GM18909 (cell line): ENCODE measurements around the gene SMARCAL1.

ENCODE experiments used
- ATAC-seq: cut with Tn5 transposase; IDR thresholded peaks from one replicate; pipeline ENCODE4 v1.9.1; 2021; ENCODE audit warnings: mild to moderate bottlenecking; ENCODE audit not compliant: unreplicated experiment, poor library complexity

Gene SMARCAL1

DNA sequence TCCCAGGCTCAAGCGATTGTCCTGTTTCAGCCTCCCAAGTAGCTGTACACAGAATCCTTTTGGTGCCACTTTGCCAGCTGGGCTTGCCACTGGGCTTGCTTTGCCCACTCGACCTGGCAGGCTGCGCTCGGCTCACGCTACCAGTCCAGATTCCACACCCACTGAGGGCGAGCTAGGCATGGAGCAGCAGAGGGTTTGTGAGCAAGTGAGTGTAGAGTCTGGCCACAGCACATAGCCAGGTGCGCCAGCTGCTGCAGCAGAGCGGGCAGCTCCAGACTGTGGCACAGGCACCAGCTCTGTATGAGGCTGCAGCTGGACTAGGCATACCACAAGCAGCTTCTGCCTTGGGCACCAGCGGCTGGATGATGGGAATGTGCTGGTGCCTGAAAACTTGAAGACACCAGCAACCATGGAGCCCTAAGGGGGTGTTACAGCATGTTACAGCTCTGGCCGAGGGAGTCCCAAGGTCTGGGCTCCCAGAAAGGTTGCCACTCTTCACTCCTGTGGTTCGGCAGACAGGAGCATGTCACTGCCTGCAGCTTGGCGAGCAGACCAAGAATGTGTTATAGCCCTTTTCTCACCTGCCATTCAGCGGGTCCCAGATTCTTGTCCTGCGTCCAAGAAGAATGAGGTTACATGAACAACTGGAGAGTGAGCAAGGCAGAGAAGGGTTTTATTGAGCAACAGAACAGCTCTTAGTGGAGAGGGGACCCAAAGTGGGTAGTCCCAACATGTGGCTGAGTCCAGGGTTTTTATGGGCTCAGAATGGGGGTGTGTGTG is 12.9 kb downstream of the SMARCAL1 start:
- no peak for ATAC-seq

DNA sequence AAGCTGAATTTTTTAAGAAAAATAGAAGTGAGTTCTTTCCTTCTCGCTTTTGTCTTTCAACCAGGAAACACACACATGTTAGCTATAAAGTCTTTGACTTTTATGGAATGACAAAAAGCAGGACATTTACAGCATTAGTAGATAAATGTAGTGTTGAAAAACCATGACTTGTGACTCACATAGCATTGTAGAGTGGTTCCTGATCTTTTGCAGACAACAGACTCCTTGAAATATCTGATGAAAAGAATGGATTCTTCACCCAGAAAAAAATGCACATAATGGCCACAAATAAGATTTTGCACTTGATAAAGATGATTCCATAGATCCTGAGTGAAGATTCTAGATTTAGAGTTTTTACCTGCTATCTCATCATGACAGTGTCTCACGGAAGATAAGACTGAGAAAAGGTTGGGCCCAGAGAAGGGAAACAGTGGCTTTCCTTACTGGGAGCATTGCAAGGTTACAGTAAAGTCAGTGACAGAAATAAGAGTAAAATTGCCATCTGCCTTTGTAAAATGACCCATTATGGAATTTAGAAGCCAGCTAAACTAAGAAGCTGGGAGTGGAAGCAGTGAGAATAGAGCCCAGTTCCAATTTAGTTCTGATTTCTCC is 14.0 kb downstream of the SMARCAL1 start:
- ATAC-seq, result no peak

DNA sequence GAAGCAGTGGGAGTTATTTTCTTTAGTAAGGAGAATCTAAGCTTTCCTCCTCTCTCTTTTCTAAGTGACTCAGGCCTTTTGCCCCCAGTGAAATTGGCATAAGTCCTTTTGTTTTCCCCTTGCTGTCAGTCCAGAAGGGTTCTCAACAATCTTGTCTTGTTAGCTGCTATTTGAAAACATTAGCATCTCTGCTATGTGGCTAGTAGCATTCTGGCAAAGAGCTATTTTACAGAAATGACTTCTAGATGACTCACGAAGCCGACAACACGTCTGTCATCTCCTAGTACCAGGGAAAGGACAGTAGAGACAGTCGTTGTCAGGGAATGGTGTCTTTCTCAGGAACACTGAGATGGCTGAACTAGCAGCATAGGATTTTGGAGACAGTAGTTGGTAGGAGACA is 14.7 kb downstream of the SMARCAL1 start:
- no peak for ATAC-seq

DNA sequence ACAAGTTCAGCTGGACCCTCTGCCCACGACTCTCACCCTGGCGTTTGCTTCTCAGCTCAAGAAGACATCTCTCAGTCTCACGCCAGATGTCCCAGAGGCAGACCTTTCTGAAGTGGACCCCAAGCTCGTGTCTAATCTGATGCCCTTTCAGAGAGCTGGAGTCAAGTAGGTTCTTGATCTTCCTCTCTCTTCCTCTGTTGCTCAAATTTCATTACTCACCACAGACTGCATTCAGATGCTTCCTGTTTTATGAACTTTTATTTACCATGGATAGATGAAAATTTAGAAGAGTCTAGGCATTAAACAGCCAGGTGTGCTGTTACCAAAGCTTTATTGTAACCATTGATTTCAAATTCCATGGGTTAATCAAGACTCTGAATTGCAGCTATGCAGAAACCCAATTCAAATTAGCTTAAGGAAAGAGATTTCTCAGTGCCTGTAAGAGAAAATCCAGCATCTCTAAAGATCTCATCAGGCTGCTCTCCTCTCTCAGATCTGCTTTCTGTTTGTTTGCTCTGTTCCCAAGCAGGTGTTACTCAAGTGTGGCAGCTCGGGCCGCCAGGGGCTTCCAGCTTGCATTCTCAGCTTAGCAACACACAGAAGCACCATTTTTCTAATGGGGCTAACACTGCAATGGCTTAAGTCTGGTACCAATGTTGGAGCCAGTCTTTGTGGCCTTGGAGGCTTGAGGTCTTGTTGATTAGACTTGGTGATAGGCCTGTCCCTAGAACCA is 16.5 kb downstream of the SMARCAL1 start:
- no peak for ATAC-seq

- no peak for ATAC-seq
Observed at GRCh38 chr2:216429428-216429827, 17.1 kb downstream of the SMARCAL1 start.

DNA sequence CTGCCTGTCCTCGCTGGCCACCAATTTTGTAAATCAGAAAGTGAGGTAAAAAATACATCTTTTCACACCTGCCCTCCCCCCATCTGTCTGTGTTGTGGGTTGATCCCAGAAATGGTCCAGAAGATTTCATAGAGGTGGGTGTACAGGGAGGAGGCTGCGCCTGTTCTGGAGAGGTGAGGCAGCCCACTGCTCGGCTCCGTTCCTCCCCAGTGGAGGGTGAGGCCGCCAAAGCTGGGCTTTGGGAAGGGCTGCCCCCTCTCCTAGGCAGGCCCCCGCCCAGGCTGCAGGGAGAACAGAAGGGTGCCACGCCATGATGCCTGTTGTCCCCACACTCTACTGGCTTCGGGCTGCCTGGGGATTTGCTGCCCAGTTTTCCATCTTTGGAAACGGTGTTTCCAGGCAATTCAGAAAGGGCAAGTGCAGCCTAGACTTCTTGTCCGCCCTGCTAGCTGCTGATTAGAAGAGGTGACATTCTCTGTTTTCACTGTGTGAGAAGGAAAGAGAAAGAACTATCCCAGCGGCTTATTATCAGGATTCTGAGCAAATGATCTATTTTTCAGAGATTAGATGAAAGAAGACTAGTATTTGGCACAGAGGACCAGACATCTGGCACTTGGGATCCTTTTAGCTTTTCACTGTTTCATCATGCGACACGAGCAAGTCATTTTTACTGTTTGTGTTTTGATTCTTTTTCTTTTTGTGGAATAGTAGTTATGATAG is 18.7 kb downstream of the SMARCAL1 start:
- no peak for ATAC-seq

DNA sequence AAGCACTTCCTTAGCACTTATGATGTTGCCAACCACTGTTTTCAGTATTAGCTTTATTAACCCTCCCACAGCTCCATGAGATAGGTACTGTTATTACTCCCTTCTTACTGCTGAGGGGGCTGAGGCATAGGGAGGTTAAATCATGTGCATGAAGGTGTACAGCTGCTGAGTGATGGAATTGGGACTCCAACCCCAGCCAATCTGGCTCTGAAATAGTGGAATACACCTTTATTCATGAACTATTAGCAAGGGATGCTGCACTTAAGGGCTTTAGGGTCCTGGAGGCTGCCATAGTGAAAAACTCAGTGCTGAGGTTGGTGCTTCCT is 19.2 kb downstream of the SMARCAL1 start:
- ATAC-seq, result no peak

DNA sequence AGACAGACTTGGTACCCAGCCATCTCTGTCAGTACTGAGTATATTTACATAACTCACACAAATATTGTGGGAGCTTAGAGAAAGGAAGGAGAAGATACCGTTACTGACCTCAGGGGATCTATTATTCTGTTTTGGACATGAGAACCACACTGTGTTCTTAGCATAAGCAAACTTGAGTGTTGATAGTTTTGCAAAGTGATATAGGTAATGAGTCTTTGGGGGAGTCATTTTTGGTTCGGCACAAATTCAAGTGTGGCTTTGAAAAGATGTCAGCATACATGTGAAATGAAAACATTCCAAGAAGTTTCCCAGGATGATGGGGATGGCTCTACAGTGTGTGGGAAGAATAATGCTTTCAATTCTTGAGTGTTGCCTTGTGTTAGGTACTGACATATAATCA is 24.1 kb downstream of the SMARCAL1 start:
- no peak for ATAC-seq

DNA sequence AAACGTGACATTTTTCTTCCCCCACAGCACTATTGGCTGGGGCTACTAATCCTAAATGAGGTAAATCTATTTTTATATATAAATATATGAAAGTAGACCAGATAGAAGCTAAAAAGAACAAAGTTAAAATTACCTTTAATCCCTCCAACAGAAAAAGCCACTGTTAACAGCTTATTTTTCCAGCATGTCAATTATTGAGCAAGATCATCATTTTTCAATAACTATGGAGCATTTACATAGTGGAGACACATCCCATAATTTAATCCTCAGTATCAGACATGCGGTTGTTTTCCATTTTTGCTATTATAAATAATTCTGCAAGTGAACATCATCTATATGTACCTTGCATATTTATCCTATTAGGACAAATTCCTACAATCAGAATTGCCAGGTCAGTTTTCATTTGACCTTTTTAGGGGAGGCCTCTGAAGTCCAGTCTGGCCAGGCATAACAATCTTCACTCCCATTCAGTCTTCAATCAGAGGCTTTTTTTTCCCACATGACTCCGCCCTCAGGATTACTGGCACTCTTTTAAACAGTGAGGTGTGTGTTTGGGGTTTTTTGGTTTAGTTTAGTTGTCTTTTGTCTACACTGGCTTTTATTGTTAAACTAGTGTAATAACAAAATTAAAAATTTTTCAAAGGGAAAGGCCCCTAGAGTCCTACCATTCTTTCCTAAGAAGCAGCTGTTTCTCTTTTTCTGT is 29.2 kb downstream of the SMARCAL1 start:
- no peak for ATAC-seq

GRCh38 chr2:216445501-216445900 is 33.2 kb downstream of the SMARCAL1 start:
- no peak for ATAC-seq

DNA sequence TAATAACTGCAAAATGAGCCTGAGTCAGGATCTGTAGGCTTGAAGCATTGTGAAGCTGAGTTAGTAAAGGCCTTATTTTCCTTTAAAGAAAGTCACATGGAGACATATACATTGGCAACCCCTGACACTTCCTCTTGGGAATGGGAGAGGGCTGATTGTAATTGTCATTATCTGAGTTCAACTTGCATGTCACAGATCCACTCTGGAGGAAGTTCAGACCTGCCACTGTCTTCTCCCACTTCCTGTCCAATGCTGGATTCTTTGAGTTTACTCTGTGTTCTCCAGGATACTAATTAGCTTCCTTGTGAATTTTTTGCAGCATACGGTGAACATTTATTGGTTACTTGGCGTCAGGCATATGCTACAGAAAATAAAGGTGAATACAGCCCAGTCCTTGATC is 34.1 kb downstream of the SMARCAL1 start:
- no peak for ATAC-seq

DNA sequence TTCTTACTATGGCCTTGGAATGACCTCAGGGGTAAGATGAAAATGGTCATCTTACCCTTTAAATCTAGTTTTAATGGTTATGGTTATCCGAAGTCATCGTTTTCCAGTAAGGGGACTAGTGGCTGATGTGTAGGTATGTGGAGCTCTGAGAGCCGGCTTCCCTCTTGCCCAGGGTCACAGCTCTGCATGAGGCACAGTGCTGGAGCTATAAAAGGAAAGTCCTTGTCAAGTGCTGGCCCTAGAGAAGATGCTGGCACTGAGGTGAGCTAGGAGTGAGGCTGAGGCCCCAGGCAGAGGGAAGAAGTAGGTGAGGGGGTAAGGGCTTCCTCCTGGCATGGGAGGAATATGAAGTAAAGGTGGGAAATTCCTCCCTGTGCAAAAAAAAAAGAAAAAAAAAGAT is 35.0 kb downstream of the SMARCAL1 start:
- ATAC-seq, result no peak

DNA sequence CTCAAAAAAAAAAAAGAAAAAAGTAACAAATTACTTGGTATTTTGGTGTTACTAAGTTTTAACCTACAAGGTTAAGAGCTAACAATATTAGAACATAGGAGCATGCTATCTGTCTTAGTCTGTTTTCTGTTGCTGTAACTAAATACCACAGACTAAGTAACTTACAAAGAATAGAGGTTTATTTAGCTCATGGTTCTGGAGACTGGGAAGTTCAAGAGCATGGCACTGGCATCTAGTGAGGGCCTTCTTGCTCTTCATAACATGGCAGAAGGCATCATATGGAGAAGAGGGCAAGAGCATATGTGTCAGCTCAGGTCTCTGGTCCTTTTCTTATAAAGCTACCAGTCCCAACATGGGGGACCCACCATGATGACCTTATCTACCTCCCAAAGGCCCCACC is 36.5 kb downstream of the SMARCAL1 start:
- no peak for ATAC-seq

DNA sequence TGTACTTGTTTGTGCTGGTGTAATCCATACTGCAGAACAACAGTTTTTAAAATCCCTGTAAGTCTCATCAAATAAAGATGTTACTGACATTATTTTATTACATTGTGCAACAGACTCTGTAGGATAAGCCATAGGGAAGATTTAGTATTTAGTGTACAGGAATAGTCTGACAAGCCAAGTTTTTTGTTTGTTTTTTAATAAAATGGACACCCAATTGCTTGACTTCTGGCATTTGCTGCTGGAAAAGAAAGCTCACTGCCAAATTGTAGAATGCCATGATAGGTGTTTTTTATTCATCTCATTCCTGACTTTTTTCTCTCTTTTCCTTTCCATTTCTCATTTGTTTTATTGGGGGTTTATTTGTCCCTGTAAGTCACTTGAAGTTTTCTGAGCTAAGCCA is 38.1 kb downstream of the SMARCAL1 start:
- ATAC-seq, result no peak

GRCh38 chr2:216450784-216451183 is 38.5 kb downstream of the SMARCAL1 start:
- no peak for ATAC-seq

- ATAC-seq, result no peak
Observed at GRCh38 chr2:216453955-216454614, 41.8 kb downstream of the SMARCAL1 start.

DNA sequence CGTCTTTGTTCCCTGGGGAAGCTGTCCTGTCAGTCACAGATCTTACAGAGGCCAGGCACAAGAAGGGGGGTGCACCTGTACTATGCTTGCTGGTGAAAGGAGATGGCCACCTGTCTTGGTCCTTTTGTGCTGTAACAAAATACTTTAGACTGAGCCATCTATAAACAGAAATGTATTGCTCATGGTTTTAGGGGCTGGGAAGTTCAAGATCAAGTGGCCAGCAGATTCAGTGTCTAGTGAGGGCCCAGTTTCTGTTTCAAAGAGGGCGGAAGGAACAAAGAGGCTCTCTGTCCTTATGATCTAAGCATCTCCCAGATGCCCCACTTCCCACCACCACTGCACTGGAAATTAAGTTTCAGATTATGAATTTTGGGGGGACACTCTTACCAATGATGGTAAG is 50.9 kb downstream of the SMARCAL1 start:
- no peak for ATAC-seq

DNA sequence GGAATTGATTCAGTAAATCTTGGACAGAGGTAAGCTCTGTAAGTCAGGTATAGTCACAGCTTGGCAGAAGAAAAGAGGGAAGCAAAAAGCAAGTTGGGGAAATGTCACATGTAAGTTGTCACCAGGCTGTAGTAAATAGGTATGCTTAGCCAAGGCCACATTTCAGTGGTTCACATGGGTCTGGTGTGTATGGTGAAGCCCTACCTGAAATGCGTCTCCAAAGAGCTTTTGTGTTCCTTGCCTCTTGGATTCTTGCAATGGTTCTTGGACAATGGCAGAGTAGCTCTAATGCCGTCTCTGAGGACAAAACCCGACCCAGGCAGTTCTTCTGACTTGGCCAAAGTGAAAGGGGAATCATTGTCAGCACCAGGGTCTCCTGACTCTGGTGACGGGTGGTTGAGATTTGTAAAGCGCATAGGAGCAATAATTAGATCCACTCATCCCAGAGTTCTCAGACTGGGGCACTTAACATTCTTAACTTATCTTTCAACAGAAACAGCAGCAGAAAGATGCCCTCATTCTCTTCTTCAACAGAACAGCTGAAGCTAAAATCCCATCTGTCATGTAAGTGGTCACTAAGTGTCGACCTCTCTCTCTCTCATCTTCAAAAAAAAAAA is 51.9 kb downstream of the SMARCAL1 start:
- ATAC-seq, result no peak

GRCh38 chr2:216465579-216466195 is 53.4 kb downstream of the SMARCAL1 start:
- ATAC-seq, result no peak
